ENCODE data around the gene NOS3.

Gene NOS3

DNA sequence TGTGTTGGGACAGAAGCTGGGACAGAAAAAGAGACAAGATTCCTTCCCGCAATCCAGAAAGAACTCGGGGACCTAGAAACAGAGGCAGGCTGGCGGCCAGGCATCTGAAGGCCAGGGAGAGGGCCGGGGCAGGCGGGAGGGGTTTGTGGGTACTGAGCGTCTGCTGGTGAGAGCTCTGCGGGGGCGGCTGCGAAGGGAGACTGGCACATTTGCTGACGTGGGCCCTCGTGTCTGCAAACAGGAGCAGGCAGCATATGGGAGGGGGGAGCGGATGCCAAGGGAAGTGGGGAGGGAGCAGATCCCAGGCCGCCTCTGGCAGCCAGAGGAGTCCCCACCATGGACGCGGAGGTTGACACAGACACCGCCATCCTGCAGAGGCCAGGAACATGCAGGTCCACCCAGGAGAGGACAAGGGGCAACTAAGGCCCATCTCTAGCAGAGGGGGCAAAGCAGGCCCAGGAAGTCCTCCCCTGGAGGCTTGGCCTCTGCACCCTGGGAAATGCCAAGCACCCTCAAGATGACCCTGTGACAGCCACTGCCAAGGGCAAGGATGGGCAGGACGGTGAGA, 44.9 kb upstream of the NOS3 start:
- Histone ChIP-seq H3K36me3 (0 out of 2 replicates have a peak, but pooled peaks cover 4% of the 10 kb centered on the region), H3K9ac (peak overlapping the region; percentile 61), H3K27me3 (no peaks in the 10 kb centered on the region), H3K4me1 (peaks cover 74% of the 10 kb centered on the region), H3K4me3 (no peak overlapping the region), H4K20me1 (no peaks in the 10 kb centered on the region), H3K27ac (peak overlapping the region; percentile 78), H3K9me3 (no peaks in the 10 kb centered on the region), H3K4me2 (peak overlapping the region; percentile 86)
- TF ChIP-seq Cebpa-rat (IDR thresholded peaks at IDR 0.05): no peak

DNA sequence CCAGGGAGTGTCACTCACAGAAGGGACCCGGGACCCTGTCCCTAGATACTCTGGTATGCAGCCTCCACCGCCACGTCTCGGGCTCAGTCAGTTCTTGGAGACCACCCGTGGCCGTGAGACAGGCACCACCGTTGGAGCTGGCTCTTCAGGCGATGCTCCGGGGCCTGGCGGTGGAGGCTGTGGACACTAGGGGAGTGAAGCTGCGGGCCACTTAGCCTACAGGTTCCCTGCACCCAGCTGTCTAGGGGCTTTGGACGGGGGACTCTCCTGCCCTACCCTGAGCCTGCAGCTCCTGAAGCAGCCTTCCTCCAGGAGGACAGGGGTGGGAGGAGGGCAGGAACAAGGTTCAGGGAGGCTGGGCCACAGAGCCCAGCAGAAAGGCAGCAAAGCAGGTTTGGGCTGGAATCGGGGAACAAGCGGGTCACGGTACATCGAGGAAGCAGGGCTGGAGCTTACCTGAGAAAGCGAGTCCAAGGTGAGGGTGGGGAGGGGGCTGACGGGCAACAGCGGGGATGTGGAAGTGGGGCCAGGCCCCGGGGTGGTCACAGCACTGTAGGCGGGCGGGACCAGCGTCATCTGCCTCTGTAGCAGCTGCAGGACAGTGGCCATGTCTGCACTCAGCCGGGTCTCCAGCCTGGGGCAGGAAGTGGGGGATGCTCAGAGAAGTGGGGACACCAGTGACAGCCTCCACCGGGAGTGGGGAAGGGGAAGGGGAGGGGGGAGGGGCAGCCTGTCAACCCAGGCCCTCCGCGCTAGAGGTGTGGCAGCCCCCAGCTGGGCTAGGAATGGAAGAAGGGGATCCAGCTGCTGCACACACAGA, 44.2 kb upstream of the NOS3 start:
- Histone ChIP-seq H4K20me1 (no peaks in the 10 kb centered on the region), H3K4me1 (peaks cover 68% of the 10 kb centered on the region), H3K4me2 (peak overlapping the region; percentile 86), H3K36me3 (peaks cover 11% of the 10 kb centered on the region; the same call in 1 of the 2 replicates), H3K4me3 (no peak overlapping the region), H3K27me3 (no peaks in the 10 kb centered on the region), H3K9me3 (no peaks in the 10 kb centered on the region), H3K27ac (no peak overlapping the region), H3K9ac (no peak overlapping the region)
- no peak for TF ChIP-seq Cebpa-rat (IDR thresholded peaks at IDR 0.05)

DNA sequence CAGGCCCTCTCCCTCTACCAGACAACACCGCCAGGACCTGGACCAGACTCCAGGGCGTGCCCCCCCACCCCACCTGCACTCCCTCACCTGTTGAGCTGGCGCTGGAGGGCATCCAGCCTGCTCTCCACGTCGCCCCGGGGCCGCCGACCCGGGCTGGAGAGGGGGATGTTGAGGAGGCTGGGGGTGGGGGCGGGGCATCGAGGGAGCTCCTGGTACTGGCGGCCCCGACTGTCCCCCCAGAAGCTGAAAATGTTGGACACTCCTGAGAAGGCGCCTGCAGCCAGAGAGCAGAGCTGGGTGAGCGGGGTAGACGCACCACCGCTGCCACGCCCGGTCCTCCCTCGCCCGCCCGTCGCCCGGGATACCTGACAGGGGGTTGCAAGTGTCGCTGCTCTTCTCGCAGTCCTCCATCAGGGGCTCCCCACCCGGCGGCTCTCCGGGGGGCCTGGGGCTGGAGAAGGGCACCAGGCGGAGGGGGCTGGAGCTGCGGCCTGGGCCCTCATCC, 43.5 kb upstream of the NOS3 start:
- Histone ChIP-seq H3K4me3 (no peak overlapping the region), H3K36me3 (peaks cover 17% of the 10 kb centered on the region; the same call in 1 of the 2 replicates), H3K4me1 (peaks cover 61% of the 10 kb centered on the region), H3K27me3 (no peaks in the 10 kb centered on the region), H3K27ac (no peak overlapping the region), H3K4me2 (no peak overlapping the region), H3K9ac (no peak overlapping the region), H4K20me1 (no peaks in the 10 kb centered on the region), H3K9me3 (no peaks in the 10 kb centered on the region)
- no peak for TF ChIP-seq Cebpa-rat (IDR thresholded peaks at IDR 0.05)

DNA sequence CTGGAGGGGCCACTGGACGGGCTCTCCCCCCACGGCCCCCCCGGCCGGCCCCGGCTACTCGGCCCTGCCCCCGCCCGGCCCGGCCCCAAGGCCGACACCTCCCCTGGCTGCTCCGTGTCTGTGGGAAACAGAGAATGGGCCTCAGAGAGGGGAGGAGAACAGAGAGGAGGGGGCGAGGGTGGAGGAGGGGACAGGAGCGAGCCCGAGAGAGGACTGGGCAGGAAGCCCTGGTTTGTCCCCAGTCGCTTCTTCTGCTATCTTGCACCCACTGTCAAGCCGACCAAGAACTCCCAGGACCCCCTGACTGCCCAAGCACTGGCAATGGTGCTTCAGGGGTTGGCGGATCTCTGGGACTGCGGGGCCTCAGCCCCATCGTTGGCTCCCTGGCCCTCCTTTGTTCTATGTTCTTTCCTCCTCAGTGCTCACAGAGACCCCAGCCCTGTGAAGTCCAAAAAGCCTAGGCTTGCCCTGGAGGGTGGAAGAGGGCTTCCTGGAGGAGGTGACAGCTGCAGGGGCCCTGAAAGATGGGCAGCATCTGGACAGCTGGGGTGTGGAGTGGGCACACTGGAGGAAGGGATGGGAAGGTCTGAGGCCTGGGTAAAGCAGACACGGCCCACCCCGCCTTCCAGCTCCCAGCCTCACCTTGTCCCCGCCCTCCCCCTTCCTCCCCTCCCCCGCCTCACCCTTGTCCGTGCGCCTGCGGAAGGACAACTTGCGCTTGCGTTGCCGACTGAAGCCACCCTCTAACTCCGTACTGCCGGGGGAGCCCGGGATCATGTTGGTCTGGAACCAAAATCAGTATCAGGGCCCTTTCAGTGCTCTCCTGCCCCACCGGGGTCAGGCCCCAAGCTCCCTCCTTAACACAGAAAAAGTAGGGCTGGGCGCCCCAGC, 42.8 kb upstream of the NOS3 start:
- H3K9ac ChIP-seq: no peak overlapping the region
- no peak overlapping the region for H3K4me2 ChIP-seq
- no peaks in the 10 kb centered on the region for H3K27me3 ChIP-seq
- H3K36me3 ChIP-seq: peaks cover 24% of the 10 kb centered on the region; the same call in 1 of the 2 replicates
- H4K20me1 ChIP-seq: no peaks in the 10 kb centered on the region
- no peak overlapping the region for H3K4me3 ChIP-seq
- peaks cover 54% of the 10 kb centered on the region for H3K4me1 ChIP-seq
- no peak for TF ChIP-seq Cebpa-rat (IDR thresholded peaks at IDR 0.05)
- no peak overlapping the region for H3K27ac ChIP-seq
- no peaks in the 10 kb centered on the region for H3K9me3 ChIP-seq

DNA sequence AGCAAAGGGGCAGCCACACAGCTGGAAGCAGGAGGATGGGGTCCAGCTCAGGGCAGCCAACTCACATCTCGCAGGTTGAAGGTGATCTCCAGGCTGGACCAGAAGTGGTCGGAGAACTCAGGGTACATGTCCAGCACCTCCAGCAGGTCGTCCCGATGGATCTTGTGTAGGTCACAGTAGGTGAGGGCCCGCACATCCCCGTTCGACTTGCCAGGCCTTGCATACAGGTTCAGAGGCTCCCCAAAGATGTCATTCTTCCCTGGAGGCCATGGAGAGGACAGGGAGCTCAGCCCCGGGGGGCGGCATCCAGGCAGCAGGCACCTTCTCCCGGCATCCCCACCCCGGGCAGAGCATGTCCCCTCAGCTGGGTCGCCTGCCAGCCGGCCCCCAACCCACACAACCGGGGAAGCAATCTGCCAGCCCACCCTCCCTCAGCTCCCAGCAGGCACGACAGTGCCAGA, 42.0 kb upstream of the NOS3 start:
- TF ChIP-seq Cebpa-rat (IDR thresholded peaks at IDR 0.05): no peak
- H3K4me2 ChIP-seq: no peak overlapping the region
- no peaks in the 10 kb centered on the region for H3K9me3 ChIP-seq
- H3K9ac ChIP-seq: no peak overlapping the region
- peaks cover 46% of the 10 kb centered on the region for H3K4me1 ChIP-seq
- H3K27ac ChIP-seq: no peak overlapping the region
- H3K36me3 ChIP-seq: peaks cover 25% of the 10 kb centered on the region; the same call in 1 of the 2 replicates
- no peaks in the 10 kb centered on the region for H4K20me1 ChIP-seq
- H3K27me3 ChIP-seq: no peaks in the 10 kb centered on the region
- H3K4me3 ChIP-seq: no peak overlapping the region

DNA sequence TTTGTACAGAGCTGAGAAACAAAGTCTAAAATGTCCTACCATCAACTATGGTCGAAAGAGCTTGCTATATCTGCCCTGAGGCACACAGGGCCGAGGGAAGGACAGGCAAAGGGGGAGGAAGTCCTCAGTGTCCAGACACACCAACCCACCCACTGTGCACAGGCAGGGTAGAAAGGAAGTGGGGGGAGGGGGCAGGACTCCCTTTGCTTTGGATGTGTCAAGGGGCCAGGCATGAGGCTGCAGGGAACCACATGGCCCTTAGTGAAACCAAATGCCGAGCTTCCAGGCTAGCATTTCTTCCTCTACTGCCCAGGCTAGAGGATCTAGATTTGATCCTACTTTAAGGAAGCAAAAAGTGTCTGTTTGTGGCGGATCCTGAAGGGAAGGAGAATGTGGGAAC, 41.3 kb upstream of the NOS3 start:
- Histone ChIP-seq H3K36me3 (peaks cover 25% of the 10 kb centered on the region; the same call in 1 of the 2 replicates), H3K27ac (0 out of 2 replicates have a peak overlapping the region, but pooled peaks have one; percentile 5), H3K4me3 (no peak overlapping the region), H4K20me1 (no peaks in the 10 kb centered on the region), H3K9me3 (no peaks in the 10 kb centered on the region), H3K27me3 (no peaks in the 10 kb centered on the region), H3K9ac (no peak overlapping the region; the same call in 1 of the 2 replicates), H3K4me1 (peaks cover 38% of the 10 kb centered on the region), H3K4me2 (peak overlapping the region; percentile 71)
- no peak for TF ChIP-seq Cebpa-rat (IDR thresholded peaks at IDR 0.05)

DNA sequence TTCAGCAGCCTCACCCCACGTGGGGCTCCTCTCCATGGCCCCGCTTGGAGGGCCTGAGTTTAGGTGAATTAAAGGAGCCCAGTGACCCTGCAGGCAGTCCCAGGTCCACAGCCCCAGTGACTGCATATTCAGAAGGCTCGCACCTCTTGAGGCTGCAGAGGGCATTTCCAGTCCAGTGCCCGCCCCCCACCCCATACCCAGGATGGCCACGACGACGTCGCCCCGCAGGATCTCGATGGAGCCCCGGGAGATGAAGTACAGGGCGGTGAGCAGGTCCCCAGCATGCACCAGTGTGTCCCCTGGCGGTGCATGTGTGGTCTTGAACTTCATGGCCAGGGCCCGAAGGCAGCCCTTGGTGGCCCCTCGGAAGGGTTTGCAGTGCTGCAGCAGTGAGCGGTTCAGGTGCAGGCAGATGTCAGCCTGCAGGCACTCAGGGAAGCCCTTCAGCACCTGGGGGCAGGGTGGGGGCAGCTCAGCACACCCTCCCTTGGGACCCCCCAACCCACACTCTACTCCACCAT, 40.8 kb upstream of the NOS3 start:
- Histone ChIP-seq H3K4me1 (peaks cover 34% of the 10 kb centered on the region), H3K4me3 (no peak overlapping the region), H3K27ac (0 out of 2 replicates have a peak overlapping the region, but pooled peaks have one; percentile 5), H3K9me3 (no peaks in the 10 kb centered on the region), H4K20me1 (no peaks in the 10 kb centered on the region), H3K4me2 (peak overlapping the region; percentile 71), H3K9ac (no peak overlapping the region), H3K27me3 (no peaks in the 10 kb centered on the region), H3K36me3 (peaks cover 25% of the 10 kb centered on the region; the same call in 1 of the 2 replicates)
- no peak for TF ChIP-seq Cebpa-rat (IDR thresholded peaks at IDR 0.05)

DNA sequence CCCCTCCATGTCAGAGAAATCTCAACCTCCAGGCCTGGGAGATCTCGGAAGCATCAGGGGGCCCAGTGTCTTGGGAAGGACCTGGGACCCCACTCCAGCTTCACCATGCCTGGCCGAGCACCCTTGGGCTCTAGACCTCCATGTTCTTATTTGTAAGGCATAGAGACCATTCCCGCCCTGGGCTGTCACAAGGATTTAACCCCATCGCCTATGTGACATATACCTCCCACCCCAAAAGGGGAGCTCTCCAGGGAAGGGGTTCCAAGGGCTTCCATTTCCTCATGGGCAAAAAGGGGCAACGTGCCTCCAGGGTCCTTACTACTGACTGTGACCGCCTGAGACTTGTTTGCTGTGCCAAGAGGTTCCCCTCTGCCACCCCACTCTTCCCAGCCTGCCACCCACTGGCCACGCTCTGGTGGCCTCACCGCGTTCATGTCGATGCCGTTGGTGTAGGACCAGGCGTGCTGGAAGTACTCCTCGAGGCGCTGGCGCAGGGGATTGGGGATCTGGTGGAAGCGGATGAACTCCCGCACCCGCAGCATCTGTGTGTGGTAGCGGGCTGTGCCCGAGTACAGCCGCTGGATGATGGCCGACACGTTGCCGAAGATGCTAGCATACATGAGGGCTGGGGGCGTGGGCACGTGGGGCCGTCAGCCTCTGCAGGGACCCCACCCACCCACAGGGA, 40.2 kb upstream of the NOS3 start:
- no peaks in the 10 kb centered on the region for H4K20me1 ChIP-seq
- no peak overlapping the region for H3K27ac ChIP-seq
- TF ChIP-seq Cebpa-rat (IDR thresholded peaks at IDR 0.05): no peak
- no peaks in the 10 kb centered on the region for H3K27me3 ChIP-seq
- H3K4me1 ChIP-seq: peaks cover 27% of the 10 kb centered on the region
- H3K9me3 ChIP-seq: no peaks in the 10 kb centered on the region
- H3K4me2 ChIP-seq: peak overlapping the region; percentile 71
- no peak overlapping the region for H3K9ac ChIP-seq
- no peak overlapping the region for H3K4me3 ChIP-seq
- peaks cover 25% of the 10 kb centered on the region; the same call in 1 of the 2 replicates for H3K36me3 ChIP-seq

DNA sequence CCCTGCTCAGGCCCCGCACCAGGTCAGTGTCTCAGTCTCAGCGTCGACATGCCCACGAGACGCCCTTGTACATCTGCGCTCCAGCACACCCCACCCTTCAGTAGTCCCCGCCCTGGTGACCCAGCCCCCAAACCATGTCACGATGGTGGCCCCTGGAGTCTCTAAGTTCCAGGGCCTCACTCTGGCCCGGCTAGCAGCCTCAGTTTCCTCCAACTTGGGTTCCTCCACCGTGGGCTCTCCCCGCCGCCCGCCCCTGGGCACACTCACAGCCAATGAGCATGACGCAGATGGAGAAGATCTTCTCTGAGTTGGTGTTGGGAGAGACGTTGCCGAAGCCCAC, 39.7 kb upstream of the NOS3 start:
- Histone ChIP-seq H3K4me2 (no peak overlapping the region), H3K4me3 (no peak overlapping the region), H4K20me1 (no peaks in the 10 kb centered on the region), H3K36me3 (peaks cover 25% of the 10 kb centered on the region; the same call in 1 of the 2 replicates), H3K27me3 (no peaks in the 10 kb centered on the region), H3K9ac (no peak overlapping the region), H3K4me1 (peaks cover 22% of the 10 kb centered on the region), H3K9me3 (no peaks in the 10 kb centered on the region), H3K27ac (no peak overlapping the region)
- TF ChIP-seq Cebpa-rat (IDR thresholded peaks at IDR 0.05): no peak

All from BLaER1 (cell line).